Measurements from ENCODE around the gene CNIH3.

DNA sequence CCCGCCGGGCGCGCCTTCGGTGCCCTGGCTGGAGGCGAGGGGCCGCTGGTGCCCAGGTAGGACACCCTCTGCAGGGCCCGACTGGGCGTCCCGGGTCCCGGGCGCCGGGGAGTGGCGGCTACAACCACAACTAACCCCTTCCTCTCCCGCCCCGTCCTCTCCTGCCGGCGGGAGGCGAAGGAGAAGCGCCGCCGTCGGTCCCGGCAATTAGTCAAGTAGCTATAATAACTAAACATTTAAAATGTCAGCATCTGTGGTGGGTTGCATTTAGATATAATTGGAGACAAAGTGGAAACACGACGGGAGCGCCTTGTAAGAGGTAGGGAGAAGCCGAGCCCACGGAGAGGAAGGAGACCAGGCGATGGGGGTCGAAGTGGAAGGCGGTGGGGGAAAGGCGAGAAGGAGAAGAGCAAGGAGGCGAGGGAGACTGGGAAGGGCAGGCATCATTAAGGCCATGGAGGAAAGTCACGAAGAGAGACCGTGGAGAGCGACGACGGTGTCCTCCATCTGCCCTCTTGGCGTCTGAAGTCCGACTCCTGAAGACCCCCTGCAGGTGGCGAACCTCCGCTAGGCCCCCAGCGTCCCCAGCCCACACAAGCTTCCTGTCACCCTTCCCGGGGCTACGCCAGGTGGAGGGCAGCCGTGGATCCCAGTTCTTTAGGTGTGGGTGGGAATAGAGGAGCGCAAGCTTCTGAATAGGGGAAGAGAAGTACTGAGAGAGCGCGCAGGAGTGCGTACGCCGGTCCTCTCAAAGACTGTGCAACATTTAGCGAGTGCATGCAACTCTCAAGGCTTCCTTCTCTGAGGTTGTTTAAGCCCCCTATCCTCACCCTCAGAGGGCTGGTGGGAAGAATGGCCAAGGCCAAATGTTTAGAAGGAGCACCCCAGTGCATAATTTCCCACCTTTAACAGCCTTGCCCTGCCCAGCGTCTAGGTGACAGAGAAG is 1.6 kb downstream of the CNIH3 start:
- TF ChIP-seq ZC3H10 (CRISPR knock-in tag; IDR thresholded peaks at IDR 0.05): no peak
- TF ChIP-seq, protein P1, sequence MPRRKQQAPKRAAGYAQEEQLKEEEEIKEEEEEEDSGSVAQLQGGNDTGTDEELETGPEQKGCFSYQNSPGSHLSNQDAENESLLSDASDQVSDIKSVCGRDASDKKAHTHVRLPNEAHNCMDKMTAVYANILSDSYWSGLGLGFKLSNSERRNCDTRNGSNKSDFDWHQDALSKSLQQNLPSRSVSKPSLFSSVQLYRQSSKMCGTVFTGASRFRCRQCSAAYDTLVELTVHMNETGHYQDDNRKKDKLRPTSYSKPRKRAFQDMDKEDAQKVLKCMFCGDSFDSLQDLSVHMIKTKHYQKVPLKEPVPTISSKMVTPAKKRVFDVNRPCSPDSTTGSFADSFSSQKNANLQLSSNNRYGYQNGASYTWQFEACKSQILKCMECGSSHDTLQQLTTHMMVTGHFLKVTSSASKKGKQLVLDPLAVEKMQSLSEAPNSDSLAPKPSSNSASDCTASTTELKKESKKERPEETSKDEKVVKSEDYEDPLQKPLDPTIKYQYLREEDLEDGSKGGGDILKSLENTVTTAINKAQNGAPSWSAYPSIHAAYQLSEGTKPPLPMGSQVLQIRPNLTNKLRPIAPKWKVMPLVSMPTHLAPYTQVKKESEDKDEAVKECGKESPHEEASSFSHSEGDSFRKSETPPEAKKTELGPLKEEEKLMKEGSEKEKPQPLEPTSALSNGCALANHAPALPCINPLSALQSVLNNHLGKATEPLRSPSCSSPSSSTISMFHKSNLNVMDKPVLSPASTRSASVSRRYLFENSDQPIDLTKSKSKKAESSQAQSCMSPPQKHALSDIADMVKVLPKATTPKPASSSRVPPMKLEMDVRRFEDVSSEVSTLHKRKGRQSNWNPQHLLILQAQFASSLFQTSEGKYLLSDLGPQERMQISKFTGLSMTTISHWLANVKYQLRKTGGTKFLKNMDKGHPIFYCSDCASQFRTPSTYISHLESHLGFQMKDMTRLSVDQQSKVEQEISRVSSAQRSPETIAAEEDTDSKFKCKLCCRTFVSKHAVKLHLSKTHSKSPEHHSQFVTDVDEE (CRISPR knock-in tag; IDR thresholded peaks at IDR 0.05): no peak

All from SK-N-SH treated with all-trans-retinoic acid at 6 μM for 48 hours (cell line).